HG02938 (cell line): Measurements from ENCODE around the gene PRKD3.

Experiments used
- ATAC-seq: cut with Tn5 transposase; IDR thresholded peaks from one replicate; pipeline ENCODE4 v1.9.1; 2021; ENCODE audit warnings: mild to moderate bottlenecking, moderate library complexity; ENCODE audit not compliant: unreplicated experiment

The PRKD3 gene

DNA sequence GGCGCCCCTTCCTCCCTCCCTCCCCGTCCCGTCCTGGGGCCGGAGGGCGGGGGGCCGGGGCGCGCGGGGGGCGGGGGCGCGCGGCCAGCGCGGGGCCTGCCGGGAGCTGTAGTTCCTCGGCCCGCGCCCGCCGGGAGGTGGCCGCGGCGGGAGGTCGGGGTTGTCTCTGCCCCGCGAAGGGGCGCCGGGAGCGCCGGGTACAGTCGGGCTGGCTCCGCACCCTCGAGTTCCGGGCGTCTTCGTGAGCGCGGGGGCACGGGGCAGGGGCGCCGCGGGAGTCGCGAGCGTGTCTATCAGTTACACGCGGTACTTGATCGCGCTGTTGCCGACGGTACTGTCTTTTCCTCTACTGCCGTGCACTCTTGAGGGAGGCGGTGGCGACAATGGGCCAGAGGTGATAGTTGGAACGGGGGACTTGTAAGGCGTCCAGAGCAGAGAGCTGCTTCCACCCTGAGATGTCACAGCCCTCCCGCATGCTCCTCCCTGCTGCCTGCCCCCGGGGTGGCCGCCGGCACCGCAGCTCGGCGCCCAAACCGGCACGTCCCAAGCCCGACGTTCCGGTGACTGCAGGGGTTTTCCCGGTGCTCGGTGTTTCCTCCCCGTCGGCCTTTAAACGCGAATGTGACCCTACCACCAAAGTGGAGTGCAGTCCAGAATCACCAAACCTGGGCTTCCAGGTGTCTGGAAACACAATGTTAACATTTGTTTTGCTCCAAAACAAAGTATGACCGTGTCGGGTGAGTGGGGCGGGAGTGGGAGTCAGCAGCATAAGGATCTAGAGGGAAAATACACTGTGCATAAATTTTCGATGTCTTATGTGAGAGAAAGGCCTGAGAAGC is at the start of gene PRKD3:
PRKD3 (minus strand) TSS at position 48 of the 839 bp plus-strand sequence. CDS start 8,309 bp downstream, outside the sequence.
- peak; percentile 60 for ATAC-seq

DNA sequence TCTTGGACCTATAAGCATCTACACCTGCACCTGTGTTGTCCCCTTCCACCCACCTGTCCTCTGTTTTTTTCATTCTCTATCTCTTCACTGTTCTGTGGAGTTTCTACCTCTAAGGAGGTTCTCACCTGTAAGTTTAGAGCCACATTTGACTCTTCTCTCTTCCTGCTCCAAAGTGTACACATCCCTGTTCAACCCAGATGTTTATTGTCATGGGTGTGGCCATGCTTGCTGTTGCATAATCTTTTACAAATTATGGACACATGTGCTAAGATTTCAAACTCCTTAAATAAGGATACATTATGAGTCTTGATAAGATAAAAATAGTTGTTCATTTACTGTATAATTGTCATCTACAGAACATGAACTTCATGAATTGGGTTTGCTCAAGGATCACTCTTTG is 47.4 kb upstream of the PRKD3 start:
- ATAC-seq = no peak

DNA sequence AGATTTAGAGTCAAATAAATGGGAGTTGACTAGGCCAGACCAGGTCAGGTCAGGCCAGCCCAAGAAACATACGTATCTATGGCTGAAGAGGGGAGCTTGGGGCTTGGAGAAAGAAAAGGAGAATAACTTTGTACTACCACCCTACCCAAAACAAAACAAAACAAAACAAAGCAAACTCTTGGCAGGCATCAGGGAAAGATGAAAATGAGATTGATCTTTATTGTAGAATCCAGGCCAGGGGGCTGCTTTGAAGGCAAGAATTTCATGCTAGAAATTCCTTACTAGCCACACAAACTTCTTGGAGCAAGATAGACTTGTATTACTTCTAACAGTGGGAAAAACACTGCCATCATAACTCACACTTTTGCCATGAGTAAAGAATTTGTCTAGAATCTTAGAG is 46.0 kb upstream of the PRKD3 start:
- ATAC-seq = no peak

DNA sequence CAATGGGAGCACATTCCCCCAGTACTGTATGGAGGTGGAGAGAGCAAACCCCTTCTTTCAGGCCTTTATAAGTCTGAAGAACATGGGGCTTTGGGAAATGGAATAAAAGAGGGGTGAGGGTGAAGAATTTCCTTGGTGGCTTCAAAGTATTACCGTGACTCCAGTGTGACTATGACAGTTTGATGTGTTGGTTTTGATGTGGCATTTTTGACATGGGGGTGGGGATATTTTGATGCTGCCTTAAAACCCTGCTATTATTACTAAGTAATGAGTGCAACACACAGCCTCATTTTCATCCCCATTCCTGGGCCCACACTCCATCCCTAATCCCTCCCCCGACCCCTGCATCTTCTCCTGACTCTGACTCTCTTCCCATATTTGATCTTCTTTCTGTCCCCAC is 43.4 kb upstream of the PRKD3 start:
- ATAC-seq = no peak

DNA sequence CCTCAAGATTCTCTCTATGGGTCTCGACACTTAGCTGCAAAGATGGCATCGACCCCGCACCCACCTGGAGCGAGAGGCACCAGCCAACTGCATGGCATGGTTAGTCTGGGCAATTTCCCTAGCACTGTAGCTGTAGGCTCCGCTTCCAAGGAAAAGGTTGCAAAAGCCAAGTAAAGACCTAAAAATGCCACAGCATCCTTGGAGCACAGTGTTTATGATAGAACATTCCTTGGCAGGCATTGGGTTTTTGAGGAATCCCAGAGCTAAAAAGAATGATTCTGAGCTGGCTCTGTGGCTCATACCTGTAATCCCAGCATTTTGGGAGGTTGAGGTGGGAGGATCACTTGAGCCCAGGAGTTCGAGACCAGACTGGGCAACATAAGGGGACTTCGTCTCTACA is 42.7 kb upstream of the PRKD3 start:
- no peak for ATAC-seq

DNA sequence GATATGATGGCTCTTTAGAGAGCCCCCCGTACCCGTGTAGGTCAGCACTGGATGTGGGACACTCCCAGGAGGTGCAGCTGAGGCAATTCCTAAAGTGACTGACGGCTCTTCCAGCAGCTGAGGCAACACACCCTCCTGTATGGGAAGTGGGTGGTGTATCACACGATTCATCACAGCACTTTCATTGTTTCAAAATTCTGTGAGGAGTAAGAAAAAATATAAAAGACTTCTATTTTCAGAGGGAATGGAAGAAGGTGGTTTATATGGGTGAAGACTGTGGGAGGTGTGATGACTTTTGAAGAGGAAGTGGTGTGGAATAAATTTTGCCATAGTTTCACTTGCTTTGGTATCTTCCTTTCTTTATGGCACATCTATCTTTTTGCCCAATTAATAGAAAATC is 42.1 kb upstream of the PRKD3 start:
- no peak for ATAC-seq

DNA sequence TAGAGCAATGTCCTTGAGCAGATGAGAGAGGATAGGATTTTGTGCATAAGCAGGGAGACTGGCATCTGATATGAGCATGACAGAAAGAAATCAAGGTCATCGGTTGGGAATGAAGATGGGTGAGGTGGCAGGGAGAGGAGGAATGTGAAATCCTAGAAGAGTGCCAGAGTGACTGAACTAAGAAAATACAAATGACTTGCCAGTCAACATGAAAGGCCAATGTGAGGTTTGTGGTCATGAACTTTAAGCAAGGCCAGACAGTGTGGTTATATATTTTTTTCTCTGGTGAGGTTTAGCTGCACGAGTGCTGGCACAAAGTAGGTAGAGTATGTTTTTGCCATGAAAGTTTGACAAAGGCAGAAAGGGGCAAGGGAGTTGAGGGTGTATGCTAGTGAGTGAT is 41.0 kb upstream of the PRKD3 start:
- ATAC-seq = no peak

DNA sequence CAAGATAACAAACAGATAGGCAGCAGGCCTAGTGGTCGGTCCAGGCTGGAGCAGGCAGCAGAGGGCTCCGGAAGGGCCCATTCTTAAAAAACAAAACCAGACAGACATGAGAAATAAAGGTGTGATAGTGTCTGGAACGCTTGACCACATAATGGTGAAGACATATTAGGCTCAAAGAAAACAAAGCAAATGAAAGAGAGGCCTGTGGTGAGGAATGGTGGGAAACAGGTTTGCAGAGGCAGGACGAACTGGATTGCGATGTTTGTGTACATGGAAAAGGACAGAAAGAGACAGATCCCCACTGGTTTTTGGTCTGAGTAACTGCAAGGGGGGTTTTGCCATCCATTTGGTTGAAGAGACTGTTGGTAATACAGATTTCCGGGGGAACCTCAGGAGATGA is 39.7 kb upstream of the PRKD3 start:
- no peak for ATAC-seq

DNA sequence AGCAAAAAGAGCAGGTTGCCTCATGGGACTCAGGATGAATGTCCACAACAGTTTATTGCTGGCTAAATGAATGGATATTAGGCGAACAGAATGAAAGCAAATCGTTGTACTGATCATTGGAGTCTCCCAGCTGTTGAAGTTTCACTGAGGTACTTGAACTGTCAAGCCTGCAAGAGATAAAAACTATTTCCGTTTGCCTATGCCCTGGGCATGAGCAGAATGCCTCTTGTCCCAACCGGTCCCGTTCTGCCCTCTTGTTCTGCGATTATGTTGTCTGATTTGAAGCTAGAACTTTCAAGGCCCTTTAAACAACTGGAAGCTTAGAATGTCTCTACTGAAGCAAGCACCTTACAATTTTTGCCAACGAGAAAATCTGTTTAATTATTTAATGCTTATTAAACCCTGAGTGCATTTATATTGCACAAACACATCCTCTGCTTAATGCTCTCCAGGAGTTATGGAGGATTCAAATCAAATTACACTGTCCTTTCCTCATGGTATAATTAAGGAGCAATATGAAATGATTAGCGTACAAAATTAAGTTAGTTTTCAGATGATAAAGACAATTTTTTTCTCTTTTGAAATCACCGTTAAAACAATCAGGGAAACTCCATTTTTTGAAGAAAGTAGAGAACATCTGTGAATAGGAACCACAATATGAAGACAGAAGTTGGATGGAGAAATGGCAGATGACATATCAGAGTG is 37.5 kb upstream of the PRKD3 start:
- no peak for ATAC-seq

DNA sequence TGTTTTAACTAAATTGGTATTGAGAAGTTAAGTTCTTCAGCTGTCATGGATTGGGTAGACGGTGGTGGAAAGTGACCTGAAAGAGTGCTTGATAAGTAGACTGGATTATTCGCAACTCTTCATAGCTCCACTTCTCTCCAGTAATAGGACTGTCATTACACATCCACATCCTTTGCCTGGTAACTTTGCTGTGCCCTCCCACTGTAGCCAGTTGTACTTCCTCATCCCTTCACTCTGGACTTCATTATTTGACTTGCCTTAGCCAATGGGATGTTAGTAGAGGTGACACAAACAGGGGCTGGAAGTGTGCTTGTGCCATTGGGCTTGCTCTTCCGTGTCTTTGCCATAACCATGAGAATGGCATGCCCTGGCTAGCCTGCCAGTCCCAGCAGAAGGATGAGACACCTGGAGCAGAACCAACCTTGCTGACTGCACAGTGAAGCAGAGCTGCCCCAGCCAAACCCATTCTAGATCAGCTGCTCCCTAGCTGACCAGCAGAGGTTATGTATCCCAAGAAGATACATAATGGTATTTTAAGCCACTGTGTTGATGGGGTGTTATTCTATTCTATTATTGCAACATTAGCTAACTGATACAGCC is 36.7 kb upstream of the PRKD3 start:
- ATAC-seq = no peak

DNA sequence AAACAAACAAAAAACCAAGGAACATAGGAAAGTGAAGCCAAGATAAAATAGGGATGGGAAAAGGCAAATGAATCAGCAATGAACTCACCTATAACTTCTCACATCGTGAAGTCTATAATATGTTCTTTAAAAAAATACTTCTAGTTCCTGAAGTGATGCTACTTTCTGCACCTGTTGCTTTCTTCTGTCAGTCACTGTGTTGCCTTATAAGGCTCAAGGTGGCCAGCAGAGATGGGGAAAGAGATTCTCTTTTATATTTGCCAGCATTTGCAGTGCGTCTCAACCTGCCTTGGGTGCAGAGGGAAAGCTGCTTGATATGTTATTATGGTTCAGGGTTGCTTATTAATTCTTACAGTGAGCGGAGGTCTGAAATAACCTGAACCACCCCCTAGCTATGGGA is 33.8 kb upstream of the PRKD3 start:
- no peak for ATAC-seq

DNA sequence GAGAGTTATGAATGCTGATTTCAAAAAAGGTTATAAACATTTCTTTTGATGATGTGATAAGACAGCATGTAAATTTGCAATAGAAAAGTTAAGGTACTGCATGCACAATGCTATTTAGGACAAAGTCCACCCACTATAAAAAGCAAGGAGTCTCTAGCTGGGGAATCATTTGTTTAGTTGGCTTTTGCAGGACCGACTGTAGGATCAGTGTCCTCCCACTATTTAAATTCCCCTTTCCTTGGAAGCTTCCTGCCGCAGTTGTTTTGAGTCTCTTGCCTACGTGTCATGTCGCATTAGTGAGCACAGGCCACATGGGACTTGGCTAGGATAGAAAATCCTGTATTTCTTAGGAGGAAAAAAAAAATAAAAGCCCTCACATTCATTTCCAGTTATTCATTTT is 32.9 kb upstream of the PRKD3 start:
- no peak for ATAC-seq

DNA sequence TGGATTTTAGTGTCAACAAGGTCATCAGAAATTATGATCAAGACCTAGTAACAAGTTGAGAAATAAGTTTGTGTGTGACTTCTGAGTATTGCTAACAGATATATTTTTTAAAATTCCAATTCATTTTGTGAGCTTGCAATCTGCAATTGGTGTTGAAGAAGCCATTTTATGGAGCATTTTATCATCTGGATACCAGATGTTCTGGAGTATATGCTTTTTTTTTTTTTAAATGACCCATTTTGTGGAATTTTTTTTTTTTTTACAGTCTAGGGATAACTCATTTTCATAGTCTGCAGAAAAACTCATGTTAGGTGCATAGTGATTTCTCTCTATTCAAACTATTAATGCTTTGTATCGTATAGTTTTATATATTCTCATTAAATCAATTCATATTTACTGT is 32.4 kb upstream of the PRKD3 start:
- ATAC-seq = no peak

DNA sequence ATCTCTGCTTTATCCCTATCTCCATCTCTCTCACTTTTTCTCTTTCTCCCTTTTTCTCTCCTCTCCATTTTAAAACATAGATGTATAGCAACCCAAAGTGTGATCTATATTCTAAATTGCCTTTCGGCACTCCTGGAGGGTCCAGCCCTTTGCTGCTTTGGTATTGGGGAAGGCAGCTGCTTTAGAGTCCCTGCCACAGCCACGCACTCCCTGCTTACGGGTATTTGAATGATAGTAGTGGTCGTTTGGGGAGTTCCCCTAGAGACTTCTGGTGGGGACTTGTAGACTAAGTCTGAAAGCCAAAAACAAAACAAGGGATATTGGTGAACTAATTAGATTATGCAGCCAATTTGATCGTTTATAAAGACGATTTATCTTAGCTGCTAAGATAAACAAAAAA is 31.7 kb upstream of the PRKD3 start:
- ATAC-seq = no peak

DNA sequence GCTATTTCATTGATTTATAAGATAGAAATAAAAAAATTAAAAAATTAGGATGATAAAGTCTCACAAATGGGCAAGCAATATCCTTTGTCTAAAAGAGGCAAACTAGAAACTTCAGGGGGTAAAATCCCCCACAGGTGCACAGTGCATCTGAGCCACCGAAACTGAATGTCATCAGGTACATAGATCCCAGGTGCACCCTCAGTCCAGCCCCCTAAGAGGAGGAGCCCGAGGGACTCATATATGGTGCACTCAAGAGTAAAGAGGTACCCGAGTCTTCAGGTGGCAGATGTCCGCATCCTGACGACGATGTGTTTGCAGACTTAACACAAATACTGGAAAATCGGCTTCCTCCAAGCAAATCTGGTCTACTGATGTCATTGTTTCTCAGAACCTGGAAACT is 31.1 kb upstream of the PRKD3 start:
- no peak for ATAC-seq

DNA sequence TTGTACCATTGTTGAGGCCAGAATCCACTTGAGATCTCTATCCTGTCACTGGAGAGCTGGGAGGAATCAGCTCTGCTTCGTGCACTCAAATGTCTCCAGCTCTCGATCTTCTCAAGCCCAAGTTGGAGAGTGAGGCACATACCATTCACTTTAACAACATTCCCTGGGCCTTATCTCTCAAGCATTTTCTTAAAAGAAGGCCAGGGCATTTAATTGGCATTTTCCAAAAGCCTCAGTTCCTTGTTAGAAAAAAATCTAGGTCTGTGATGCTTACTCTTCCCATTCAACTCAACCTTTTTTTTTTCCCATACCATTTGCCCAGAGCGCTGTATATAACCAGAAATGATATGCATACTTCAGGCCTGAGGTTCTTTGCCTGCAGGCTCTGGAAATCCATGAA is 29.9 kb upstream of the PRKD3 start:
- no peak for ATAC-seq

DNA sequence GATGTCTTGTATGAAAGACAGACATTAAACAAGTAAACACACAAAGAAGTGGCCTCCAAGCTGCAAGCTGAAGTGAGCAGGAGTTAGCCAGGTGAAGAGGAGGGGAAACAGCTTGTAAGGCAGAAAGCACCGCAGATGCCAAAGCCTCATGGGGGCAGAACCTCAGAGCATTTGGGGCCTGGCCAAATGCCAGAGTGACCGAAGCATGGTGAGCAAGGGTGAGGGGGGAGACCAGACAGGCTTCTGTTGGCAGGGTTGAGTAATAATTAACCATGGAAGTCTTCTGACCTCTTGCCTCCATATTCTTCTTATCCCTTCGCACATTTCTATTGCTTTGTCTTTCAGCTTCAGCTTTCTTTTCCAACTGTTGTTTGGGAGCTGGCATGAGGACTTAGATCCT is 25.4 kb upstream of the PRKD3 start:
- peak; percentile 49 for ATAC-seq

DNA sequence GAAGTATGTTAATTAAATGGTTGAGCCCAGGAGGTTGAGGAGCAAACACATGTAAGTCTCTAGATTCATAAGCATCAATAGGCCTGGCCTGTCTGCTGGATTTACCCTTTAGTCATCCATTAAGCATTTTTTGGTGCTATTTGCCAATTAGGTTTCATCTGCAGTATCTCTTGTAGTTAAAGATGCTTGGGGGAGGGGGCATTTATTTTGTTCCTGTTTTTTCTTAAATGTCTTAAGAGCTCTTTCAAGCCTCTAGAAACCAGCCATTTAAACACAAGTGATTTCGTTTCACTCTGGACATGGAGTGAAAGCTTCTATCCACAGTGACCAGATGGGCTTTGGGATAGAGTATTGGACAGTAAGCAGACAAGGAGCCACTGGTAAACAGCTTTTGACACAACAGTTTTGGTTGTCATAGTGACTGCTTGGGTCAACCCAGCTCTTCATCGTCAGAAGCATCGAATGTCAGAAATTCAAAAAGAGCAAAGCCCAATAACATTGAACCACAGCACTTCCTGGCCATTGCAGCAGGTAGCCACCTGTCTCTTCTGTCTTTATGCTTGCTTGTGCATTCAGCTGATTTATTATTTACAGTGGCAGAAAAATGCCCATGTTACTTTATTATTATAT is 24.7 kb upstream of the PRKD3 start:
- peak; percentile 50 for ATAC-seq

DNA sequence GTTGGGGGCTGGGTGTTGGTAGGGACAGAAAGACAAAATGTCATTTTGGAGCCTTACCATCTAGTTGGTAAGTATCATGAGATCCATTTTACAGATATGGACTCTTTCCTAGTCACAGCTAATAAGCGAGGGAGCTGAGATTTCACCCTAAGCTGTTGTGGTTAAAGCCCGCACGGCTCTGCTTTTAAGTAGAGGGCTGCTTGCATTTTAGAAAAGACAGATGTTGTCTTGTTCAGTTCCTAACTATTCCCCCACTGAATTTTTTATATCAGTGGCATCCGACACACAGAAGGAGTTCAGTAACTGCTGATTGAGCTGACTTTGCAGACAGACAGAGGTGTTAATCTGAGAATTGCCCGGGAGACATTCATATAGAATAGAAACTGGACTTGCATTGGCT is 23.5 kb upstream of the PRKD3 start:
- no peak for ATAC-seq

DNA sequence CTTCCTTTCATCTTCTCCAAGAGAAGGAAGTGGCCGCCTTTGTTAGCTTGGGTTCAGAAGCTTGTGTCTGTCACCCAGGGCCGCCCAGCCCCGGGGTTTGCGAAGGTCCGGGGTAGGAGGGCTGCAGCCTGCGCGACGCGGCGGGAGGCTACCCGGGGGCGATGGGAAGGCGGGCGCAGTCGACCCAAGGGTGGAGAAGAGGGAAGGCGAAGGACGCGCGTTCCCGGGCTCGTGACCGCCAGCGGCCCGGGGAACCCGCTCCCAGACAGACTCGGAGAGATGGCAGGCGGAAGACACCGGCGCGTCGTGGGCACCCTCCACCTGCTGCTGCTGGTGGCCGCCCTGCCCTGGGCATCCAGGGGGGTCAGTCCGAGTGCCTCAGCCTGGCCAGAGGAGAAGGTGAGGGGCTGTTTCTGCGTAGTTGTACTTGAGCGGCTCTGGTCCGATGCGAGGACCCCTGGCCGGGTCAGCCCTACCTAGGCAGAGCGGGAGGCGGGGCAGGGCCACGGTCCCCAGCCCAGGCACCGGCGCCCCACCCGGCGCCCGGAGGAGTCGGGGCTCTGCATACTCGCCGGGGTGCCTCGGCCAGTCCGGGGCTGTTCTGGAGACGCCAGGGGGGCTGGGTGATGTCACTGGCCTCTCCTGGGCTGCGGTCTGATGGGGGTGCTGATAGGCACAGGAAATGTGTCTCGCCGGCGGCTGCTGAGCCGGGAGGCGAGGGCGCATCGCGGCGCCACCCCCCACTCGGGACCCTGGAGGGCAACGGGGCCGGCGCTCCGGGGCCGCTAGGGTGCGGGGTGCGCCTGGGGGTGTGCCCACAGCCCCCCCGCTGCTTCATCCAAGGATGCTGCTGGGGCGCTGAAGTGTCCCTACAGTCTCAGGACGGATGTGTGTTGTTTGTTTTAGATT is 20.1 kb upstream of the PRKD3 start, which contains the start of gene QPCT:
QPCT (plus strand) TSS at position 178 of the 909 bp plus-strand sequence; CDS start at position 280, 102 bp downstream.
- no peak for ATAC-seq
